Measurements from ENCODE around the gene RABAC1.

RABAC1 gene

GRCh38 chr19:41995959-41996797 is 37.1 kb upstream of the RABAC1 start:
- Histone ChIP-seq H3K27me3 (ENCODE audit: control insufficient read depth, low read length) (peaks cover 32% of the 10 kb centered on the region), H3K4me2 (ENCODE audit: low read length) (peak overlapping the region; percentile 82; the same call in 1 of the 2 replicates), H3K36me3 (ENCODE audit: control insufficient read depth, low read length) (no peaks in the 10 kb centered on the region), H3K9me3 (ENCODE audit: control insufficient read depth, insufficient read depth, low read length) (no peaks in the 10 kb centered on the region), H3F3A (ENCODE audit: control insufficient read depth, insufficient read depth) (no peaks in the 10 kb centered on the region; the same call in 1 of the 2 replicates), H3K9me2 (replicated peaks; ENCODE audit: control insufficient read depth, low read length) (no peaks in the 10 kb centered on the region), H3K79me2 (ENCODE audit: control insufficient read depth, low read length) (peaks cover 16% of the 10 kb centered on the region), H3K4me3 (ENCODE audit: low read length) (no peak overlapping the region), H4K20me1 (ENCODE audit: control insufficient read depth, insufficient read depth, low read depth, low read length) (peaks cover 10% of the 10 kb centered on the region; the same call in 1 of the 2 replicates), H3K27ac (ENCODE audit: low read depth, low read length) (no peak overlapping the region), H3K4me1 (ENCODE audit: control insufficient read depth, low read length) (peaks cover 60% of the 10 kb centered on the region)
- TF ChIP-seq, protein P1, sequence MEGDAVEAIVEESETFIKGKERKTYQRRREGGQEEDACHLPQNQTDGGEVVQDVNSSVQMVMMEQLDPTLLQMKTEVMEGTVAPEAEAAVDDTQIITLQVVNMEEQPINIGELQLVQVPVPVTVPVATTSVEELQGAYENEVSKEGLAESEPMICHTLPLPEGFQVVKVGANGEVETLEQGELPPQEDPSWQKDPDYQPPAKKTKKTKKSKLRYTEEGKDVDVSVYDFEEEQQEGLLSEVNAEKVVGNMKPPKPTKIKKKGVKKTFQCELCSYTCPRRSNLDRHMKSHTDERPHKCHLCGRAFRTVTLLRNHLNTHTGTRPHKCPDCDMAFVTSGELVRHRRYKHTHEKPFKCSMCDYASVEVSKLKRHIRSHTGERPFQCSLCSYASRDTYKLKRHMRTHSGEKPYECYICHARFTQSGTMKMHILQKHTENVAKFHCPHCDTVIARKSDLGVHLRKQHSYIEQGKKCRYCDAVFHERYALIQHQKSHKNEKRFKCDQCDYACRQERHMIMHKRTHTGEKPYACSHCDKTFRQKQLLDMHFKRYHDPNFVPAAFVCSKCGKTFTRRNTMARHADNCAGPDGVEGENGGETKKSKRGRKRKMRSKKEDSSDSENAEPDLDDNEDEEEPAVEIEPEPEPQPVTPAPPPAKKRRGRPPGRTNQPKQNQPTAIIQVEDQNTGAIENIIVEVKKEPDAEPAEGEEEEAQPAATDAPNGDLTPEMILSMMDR (IDR thresholded peaks at IDR 0.05; ENCODE audit: low read depth, low read length, poor library complexity, severe bottlenecking), result no peak
- no peak for TF ChIP-seq EZH2phosphoT487 (IDR thresholded peaks at IDR 0.05; ENCODE audit: borderline replicate concordance, low read length)

- no peak for TF ChIP-seq EZH2phosphoT487 (IDR thresholded peaks at IDR 0.05; ENCODE audit: borderline replicate concordance, low read length)
- TF ChIP-seq, protein P1 (IDR thresholded peaks at IDR 0.05; ENCODE audit: low read depth, low read length, poor library complexity, severe bottlenecking), result no peak
- no peak overlapping the region for H3K27ac ChIP-seq (ENCODE audit: low read depth, low read length)
- H4K20me1 ChIP-seq (ENCODE audit: control insufficient read depth, insufficient read depth, low read depth, low read length), result peaks cover 10% of the 10 kb centered on the region; the same call in 1 of the 2 replicates
- peaks cover 16% of the 10 kb centered on the region for H3K79me2 ChIP-seq (ENCODE audit: control insufficient read depth, low read length)
- H3F3A ChIP-seq (ENCODE audit: control insufficient read depth, insufficient read depth), result no peaks in the 10 kb centered on the region; the same call in 1 of the 2 replicates
- H3K4me3 ChIP-seq (ENCODE audit: low read length), result no peak overlapping the region
- H3K9me2 ChIP-seq (replicated peaks; ENCODE audit: control insufficient read depth, low read length), result no peaks in the 10 kb centered on the region
- no peak overlapping the region for H3K4me2 ChIP-seq (ENCODE audit: low read length)
- H3K4me1 ChIP-seq (ENCODE audit: control insufficient read depth, low read length), result peaks cover 60% of the 10 kb centered on the region
- H3K27me3 ChIP-seq (ENCODE audit: control insufficient read depth, low read length), result peaks cover 27% of the 10 kb centered on the region
- no peaks in the 10 kb centered on the region for H3K36me3 ChIP-seq (ENCODE audit: control insufficient read depth, low read length)
- no peaks in the 10 kb centered on the region for H3K9me3 ChIP-seq (ENCODE audit: control insufficient read depth, insufficient read depth, low read length)
Observed at GRCh38 chr19:41994994-41995958, 36.2 kb upstream of the RABAC1 start.

GRCh38 chr19:41994521-41994971 is 35.4 kb upstream of the RABAC1 start:
- Histone ChIP-seq H3K4me1 (ENCODE audit: control insufficient read depth, low read length) (peaks cover 58% of the 10 kb centered on the region), H3K36me3 (ENCODE audit: control insufficient read depth, low read length) (no peaks in the 10 kb centered on the region)
- no peak for TF ChIP-seq EZH2phosphoT487 (IDR thresholded peaks at IDR 0.05; ENCODE audit: borderline replicate concordance, low read length)
- TF ChIP-seq, protein P1 (IDR thresholded peaks at IDR 0.05; ENCODE audit: low read depth, low read length, poor library complexity, severe bottlenecking), result no peak

More at GRCh38 chr19:41994521-41994971, 35.4 kb upstream of the RABAC1 start:
- no peaks in the 10 kb centered on the region for H3K9me2 ChIP-seq (replicated peaks; ENCODE audit: control insufficient read depth, low read length)
- H3K4me3 ChIP-seq (ENCODE audit: low read length), result peak overlapping the region; percentile 83
- peak overlapping the region; percentile 98 for H3K4me2 ChIP-seq (ENCODE audit: low read length)
- peaks cover 8% of the 10 kb centered on the region; the same call in 1 of the 2 replicates for H4K20me1 ChIP-seq (ENCODE audit: control insufficient read depth, insufficient read depth, low read depth, low read length)
- no peak overlapping the region for H3K27ac ChIP-seq (ENCODE audit: low read depth, low read length)
- H3K27me3 ChIP-seq (ENCODE audit: control insufficient read depth, low read length), result peaks cover 19% of the 10 kb centered on the region
- no peaks in the 10 kb centered on the region for H3K9me3 ChIP-seq (ENCODE audit: control insufficient read depth, insufficient read depth, low read length)
- H3K79me2 ChIP-seq (ENCODE audit: control insufficient read depth, low read length), result peaks cover 16% of the 10 kb centered on the region
- H3F3A ChIP-seq (ENCODE audit: control insufficient read depth, insufficient read depth), result no peaks in the 10 kb centered on the region; the same call in 1 of the 2 replicates

All from DOHH2 (cell line).